PC-3 (cell line): ENCODE results near the gene TBC1D3K. TPM values are rescaled to one million over a fixed set of nuclear protein-coding genes. Genes with fewer than 3 reads are reported as not detected.
"Not testable (repeated sequence)": the region's sequence is repeated elsewhere in the genome, so short reads cannot be mapped to it uniquely, and the experiment has no call there.

Experiments
- ATAC-seq: fragments of 200-7000 bp; cut with Tn5 transposase; 2 replicates; pipeline ENCODE4 v1.9.1; 2020; ENCODE audit warnings: mild to moderate bottlenecking, moderate library complexity
- BruUV-seq: library from RNA; stranded (reverse); fragments of 400-500 nt; replicated peaks from 2 replicates; lab custom pipeline; 2021; lab: Mats Ljungman, UMichigan
- CTCF ChIA-PET: fragments of 300-600 bp; sonication (Branson Sonifier 250); formaldehyde crosslinking; loops from one replicate; lab custom pipeline; 2022; ENCODE audit warnings: antibody characterized with exemption; lab: Charles Lee
- POLR2A ChIA-PET: fragments of 300-600 bp; sonication (Branson Sonifier 250); formaldehyde crosslinking; loops from one replicate; lab custom pipeline; 2022; ENCODE audit warnings: antibody characterized with exemption; ENCODE audit not compliant: unreplicated experiment; lab: Charles Lee
- DNase-seq: peaks from one replicate; pipeline ENCODE4 v3.0.0-alpha.2; 2015
- H2AFZ ChIP-seq: fragments of 300-600 bp; sonication (generic); 2 replicates; pipeline ENCODE4 v1.6.0; 2016; ENCODE audit warnings: antibody characterized with exemption, low read length
- H3F3A ChIP-seq: fragments of 300-600 bp; sonication (generic); one replicate; pipeline ENCODE4 v1.6.0; 2017; ENCODE audit warnings: antibody characterized with exemption, low read length, control low read depth, mild to moderate bottlenecking; ENCODE audit not compliant: unreplicated experiment
- H3K27ac ChIP-seq: fragments of 300-600 bp; sonication (generic); 2 replicates; pipeline ENCODE4 v1.5.1; 2016; ENCODE audit warnings: mild to moderate bottlenecking, low read length
- H3K27me3 ChIP-seq: fragments of 300-600 bp; sonication (generic); 2 replicates; pipeline ENCODE4 v1.6.1; 2016; ENCODE audit warnings: low read length, mixed read lengths
- H3K36me3 ChIP-seq: fragments of 300-600 bp; sonication (generic); 2 replicates; pipeline ENCODE4 v1.6.1; 2016; ENCODE audit warnings: low read depth, mixed run types, low read length, mixed read lengths
- H3K4me1 ChIP-seq: fragments of 300-600 bp; sonication (generic); 2 replicates; pipeline ENCODE4 v1.5.1; 2016; ENCODE audit warnings: low read length; ENCODE audit not compliant: insufficient read depth
- H3K4me2 ChIP-seq: fragments of 300-600 bp; sonication (generic); 2 replicates; pipeline ENCODE4 v1.6.0; 2016; ENCODE audit warnings: low read length
- H3K4me3 ChIP-seq: fragments of 300-600 bp; sonication (generic); 2 replicates; pipeline ENCODE4 v1.5.1; 2016; ENCODE audit warnings: mild to moderate bottlenecking, low read length, mixed read lengths
- H3K79me2 ChIP-seq: fragments of 300-600 bp; sonication (generic); 2 replicates; pipeline ENCODE4 v1.6.1; 2017; ENCODE audit warnings: low read length, mixed read lengths
- H3K9ac ChIP-seq: fragments of 300-600 bp; sonication (generic); 2 replicates; pipeline ENCODE4 v1.6.0; 2016; ENCODE audit warnings: mild to moderate bottlenecking, low read length
- H3K9me2 ChIP-seq: fragments of 300-600 bp; sonication (generic); replicated peaks from 2 replicates; pipeline ENCODE4 v1.6.1; 2016; ENCODE audit warnings: mixed run types, low read length, mixed read lengths
- H3K9me3 ChIP-seq: fragments of 300-600 bp; sonication (generic); 2 replicates; pipeline ENCODE4 v1.6.1; 2016; ENCODE audit warnings: low read length, mixed read lengths
- H4K20me1 ChIP-seq: fragments of 300-600 bp; sonication (generic); 2 replicates; pipeline ENCODE4 v1.6.1; 2016; ENCODE audit warnings: low read length, mixed read lengths
- EZH2 ChIP-seq: fragments of 300-600 bp; sonication (generic); IDR thresholded peaks from one replicate; pipeline ENCODE4 v1.6.1; 2017; ENCODE audit warnings: antibody characterized with exemption, mild to moderate bottlenecking, low read length; ENCODE audit not compliant: unreplicated experiment
- EZH2phosphoT487 ChIP-seq: fragments of 300-600 bp; sonication (generic); IDR thresholded peaks from 2 replicates; pipeline ENCODE4 v1.6.1; 2018; ENCODE audit warnings: mild to moderate bottlenecking, antibody characterized with exemption, low read length, borderline replicate concordance
- intact Hi-C: fragments of 100-400 bp; cut with micrococcal nuclease; formaldehyde crosslinking; loops from 2 replicates; pipeline ENCODE4 v1.9.0; 2023
- total RNA-seq: library from RNA; depleted of rRNA; stranded (reverse); fragments of >200 nt; gene quantifications from 2 replicates; pipeline ENCODE4 v1.2.3, GENCODE V29; 2014; rRNA removed
- TF ChIP-seq, protein P1 (sequence below): fragments of 300-600 bp; sonication (generic); conservative IDR thresholded peaks from 2 replicates; pipeline ENCODE4 v1.5.1; 2017; ENCODE audit warnings: antibody characterized with exemption, low read depth, mild to moderate bottlenecking, low read length

TBC1D3K gene
- total RNA-seq, 1 experiment from 2014 or later: not detected

GRCh38 chr17:37888881-37889280, 35.3 kb upstream of the TBC1D3K start:
- H3K9me2 ChIP-seq: no peaks in the 10 kb centered on the region

DNA sequence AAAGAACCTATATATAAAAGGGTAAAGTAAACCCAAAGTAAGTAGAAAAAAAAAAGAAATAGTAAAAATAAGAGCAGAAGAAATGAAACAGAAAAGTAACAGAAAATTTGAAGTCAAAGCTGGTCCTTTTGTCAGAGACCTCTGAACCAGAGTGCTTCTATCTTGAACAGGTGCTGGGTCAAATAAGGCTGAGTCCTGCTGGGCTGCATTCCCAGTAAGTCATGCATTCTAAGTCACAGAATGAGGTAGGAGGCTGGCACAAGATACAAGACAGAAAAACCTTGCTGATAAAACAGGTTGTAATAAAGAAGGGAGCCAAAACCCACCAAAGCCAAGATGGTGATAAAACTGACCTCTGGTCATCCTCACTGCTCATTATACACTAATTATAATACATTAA, 27.3 kb upstream of the TBC1D3K start:
- ATAC-seq, intact Hi-C loops, H3F3A ChIP-seq, H4K20me1 ChIP-seq, H3K36me3 ChIP-seq, H3K9me2 ChIP-seq, H3K4me3 ChIP-seq, H3K9me3 ChIP-seq, H3K4me1 ChIP-seq, H3K27me3 ChIP-seq, DNase-seq, CTCF ChIA-PET, H3K4me2 ChIP-seq, H3K27ac ChIP-seq, H3K9ac ChIP-seq, BruUV-seq, H3K79me2 ChIP-seq, POLR2A ChIA-PET, H2AFZ ChIP-seq: not testable (repeated sequence)

More at GRCh38 chr17:37888881-37889280, 35.3 kb upstream of the TBC1D3K start:
- no peak overlapping the region for H2AFZ ChIP-seq
- no peak for ATAC-seq
- H3K4me1 ChIP-seq: no peaks in the 10 kb centered on the region
- no peaks in the 10 kb centered on the region for H3K9me3 ChIP-seq
- H3K27ac ChIP-seq: no peak overlapping the region
- BruUV-seq: no TSS peak
- H3F3A ChIP-seq: no peaks in the 10 kb centered on the region
- no peak overlapping the region for H3K4me2 ChIP-seq
- intact Hi-C loops: no loop called here
- H3K79me2 ChIP-seq: no peaks in the 10 kb centered on the region
- DNase-seq: no peak
- H3K4me3 ChIP-seq: no peak overlapping the region
- no peaks in the 10 kb centered on the region for H3K36me3 ChIP-seq
- H3K9ac ChIP-seq: no peak overlapping the region
- TF ChIP-seq, protein P1, sequence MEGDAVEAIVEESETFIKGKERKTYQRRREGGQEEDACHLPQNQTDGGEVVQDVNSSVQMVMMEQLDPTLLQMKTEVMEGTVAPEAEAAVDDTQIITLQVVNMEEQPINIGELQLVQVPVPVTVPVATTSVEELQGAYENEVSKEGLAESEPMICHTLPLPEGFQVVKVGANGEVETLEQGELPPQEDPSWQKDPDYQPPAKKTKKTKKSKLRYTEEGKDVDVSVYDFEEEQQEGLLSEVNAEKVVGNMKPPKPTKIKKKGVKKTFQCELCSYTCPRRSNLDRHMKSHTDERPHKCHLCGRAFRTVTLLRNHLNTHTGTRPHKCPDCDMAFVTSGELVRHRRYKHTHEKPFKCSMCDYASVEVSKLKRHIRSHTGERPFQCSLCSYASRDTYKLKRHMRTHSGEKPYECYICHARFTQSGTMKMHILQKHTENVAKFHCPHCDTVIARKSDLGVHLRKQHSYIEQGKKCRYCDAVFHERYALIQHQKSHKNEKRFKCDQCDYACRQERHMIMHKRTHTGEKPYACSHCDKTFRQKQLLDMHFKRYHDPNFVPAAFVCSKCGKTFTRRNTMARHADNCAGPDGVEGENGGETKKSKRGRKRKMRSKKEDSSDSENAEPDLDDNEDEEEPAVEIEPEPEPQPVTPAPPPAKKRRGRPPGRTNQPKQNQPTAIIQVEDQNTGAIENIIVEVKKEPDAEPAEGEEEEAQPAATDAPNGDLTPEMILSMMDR: no peak
- TF ChIP-seq EZH2 (no peak), EZH2phosphoT487 (no peak)
- H3K27me3 ChIP-seq: no peaks in the 10 kb centered on the region
- POLR2A ChIA-PET: no interaction called here
- H4K20me1 ChIP-seq: no peaks in the 10 kb centered on the region
- CTCF ChIA-PET: no interaction called here

Other genes with a start within 250 kb of the TBC1D3K start
- 1.3 and 2.0 TPM in 2 replicates for gene HNF1B, start 179.4 kb upstream of the TBC1D3K start, total RNA-seq
- 4.8 and 5.4 TPM in 2 replicates for gene TBC1D3L, start 64.6 kb downstream of the TBC1D3K start, total RNA-seq
- gene TBC1D3D, start 79.6 kb downstream of the TBC1D3K start, total RNA-seq: not detected in 2 replicates
- not detected in 2 replicates for gene TBC1D3C, start 144.2 kb downstream of the TBC1D3K start, total RNA-seq
- gene TBC1D3E, start 203.5 kb downstream of the TBC1D3K start, total RNA-seq: not detected in 2 replicates